ENCODE results near the gene ADGRG1. TPM values are rescaled to one million over a fixed set of nuclear protein-coding genes. Genes with fewer than 3 reads are reported as not detected.

ADGRG1 gene
- total and polyA plus RNA-seq, 8 donors, result 36.4 to 102 (median 79.1) TPM

DNA sequence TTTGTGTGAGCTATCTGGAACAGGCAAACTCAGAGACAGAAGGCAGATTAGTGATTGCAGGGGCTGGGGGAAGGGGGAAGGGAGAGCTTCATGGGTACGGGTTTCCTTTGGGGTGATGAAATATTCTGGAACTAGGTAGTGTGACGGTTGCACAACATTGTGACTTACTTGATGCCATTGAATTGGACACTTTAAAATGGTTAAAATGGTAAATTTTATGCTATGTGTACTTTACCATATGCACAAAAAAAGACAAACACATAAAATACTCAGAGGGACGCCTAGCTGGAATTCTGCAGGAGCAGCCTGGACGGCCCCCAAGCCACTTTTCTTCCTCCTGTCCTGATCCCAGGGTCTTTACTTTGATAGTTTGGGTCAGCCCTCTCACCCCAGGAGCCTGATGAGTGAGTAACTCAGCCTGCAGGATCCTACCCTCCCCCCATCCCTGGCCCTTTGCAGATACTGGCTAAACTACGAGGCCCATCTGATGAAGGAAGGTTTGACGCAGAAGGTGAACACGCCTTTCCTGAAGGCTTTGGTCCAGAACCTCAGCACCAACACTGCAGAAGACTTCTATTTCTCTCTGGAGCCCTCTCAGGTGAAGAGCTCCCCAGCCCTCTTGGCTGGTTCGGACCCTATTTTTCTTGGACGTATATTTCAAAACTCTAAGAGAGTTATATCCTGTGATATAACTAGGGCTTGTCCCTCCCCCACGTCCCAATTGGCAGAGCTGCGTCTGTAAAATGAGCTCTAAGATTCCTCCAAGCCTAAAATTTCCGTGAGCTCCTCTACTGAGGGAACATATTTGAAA, 47.5 kb downstream of the ADGRG1 start:
- 81 to 87% methylated on average over 12 of the region's 12 CpGs for WGBS, 2 donors
- no peak for DNase-seq
- TF ChIP-seq CTCF (IDR thresholded peaks at IDR 0.05), result no peak
- peaks cover 5 to 6% (median 5%) of the 10 kb centered on the region in 3 donors for H3K4me1 ChIP-seq
- ATAC-seq, result no peak
- H3K9me3 ChIP-seq, result no peaks in the 10 kb centered on the region
- intact Hi-C loops (cut with DNase I), result no loop called here
- H3K27me3 ChIP-seq, result no peaks in the 10 kb centered on the region
- H3K36me3 ChIP-seq, result no peaks in the 10 kb centered on the region
- no peak overlapping the region for H3K27ac ChIP-seq
- FAIRE-seq, result no peak
- no peak overlapping the region for H3K4me3 ChIP-seq

DNA sequence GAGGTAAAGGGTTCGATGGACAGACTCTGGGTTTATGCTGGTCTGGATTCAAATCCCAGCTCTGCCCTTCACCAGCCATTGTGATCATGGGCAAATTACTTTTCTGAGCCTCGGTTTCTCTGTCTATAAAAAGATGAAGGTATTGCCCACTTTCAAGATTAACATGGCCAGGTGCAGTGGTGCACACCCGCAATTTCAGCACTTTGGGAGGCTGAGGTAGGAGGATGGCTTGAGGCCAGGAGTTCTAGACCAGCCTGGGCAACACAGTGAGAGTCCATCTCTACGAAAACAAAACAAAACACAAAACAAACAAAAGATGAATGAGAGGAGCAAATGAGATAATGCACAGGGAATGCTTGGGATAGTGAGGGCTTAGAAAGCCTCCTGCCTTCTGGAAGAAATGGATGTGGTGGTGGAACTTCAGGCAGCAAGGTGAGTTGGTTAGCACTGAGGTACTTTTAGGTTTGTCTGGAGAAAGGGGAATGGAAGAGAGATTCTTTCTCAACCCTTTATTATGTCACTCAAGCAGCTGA, 48.2 kb downstream of the ADGRG1 start:
- no peak for TF ChIP-seq CTCF (IDR thresholded peaks at IDR 0.05)
- Histone ChIP-seq H3K27me3 (no peaks in the 10 kb centered on the region), H3K4me3 (no peak overlapping the region), H3K36me3 (no peaks in the 10 kb centered on the region), H3K27ac (no peak overlapping the region), H3K9me3 (no peaks in the 10 kb centered on the region), H3K4me1 (peaks cover 5 to 6% (median 5%) of the 10 kb centered on the region in 3 donors)
- no peak for FAIRE-seq
- no peak for ATAC-seq
- 77 to 85% methylated on average over 4 of the region's 4 CpGs for WGBS, 2 donors
- intact Hi-C loops (cut with DNase I), result no loop called here
- no peak for DNase-seq

GRCh38 chr16:57677622-57678369, 49.4 kb downstream of the ADGRG1 start:
- WGBS, 2 donors, result 41 to 46% methylated on average over 14 of the region's 14 CpGs
- Histone ChIP-seq H3K9me3 (no peaks in the 10 kb centered on the region), H3K36me3 (no peaks in the 10 kb centered on the region), H3K27me3 (no peaks in the 10 kb centered on the region), H3K4me3 (no peak overlapping the region), H3K27ac (peak overlapping the region in 1 of 4 donors; percentile 36), H3K4me1 (peaks cover 5 to 6% (median 5%) of the 10 kb centered on the region in 3 donors)
- DNase-seq (peak; percentile 56 to 83 (median 73)), ATAC-seq (peak; percentile 94 to 99 (median 96)), FAIRE-seq (no peak)
- intact Hi-C loops (cut with DNase I), result no loop called here
- TF ChIP-seq CTCF (IDR thresholded peaks at IDR 0.05), result no peak

GRCh38 chr16:57679016-57679415, 50.6 kb downstream of the ADGRG1 start:
- WGBS, 2 donors, result 93 to 94% methylated on average over 12 of the region's 12 CpGs
- no peak overlapping the region for H3K4me3 ChIP-seq
- no peaks in the 10 kb centered on the region for H3K9me3 ChIP-seq
- H3K36me3 ChIP-seq, result no peaks in the 10 kb centered on the region
- FAIRE-seq (no peak), ATAC-seq (no peak), DNase-seq (no peak)
- no peak overlapping the region for H3K27ac ChIP-seq
- TF ChIP-seq CTCF (IDR thresholded peaks at IDR 0.05), result no peak
- peaks cover 5 to 6% (median 5%) of the 10 kb centered on the region in 3 donors for H3K4me1 ChIP-seq
- intact Hi-C loops (cut with DNase I), result no loop called here
- H3K27me3 ChIP-seq, result no peaks in the 10 kb centered on the region
